Aortic smooth muscle cell (primary cell): ENCODE measurements around the gene FIBIN. TPM values are rescaled to one million over a fixed set of nuclear protein-coding genes. Genes with fewer than 3 reads are reported as not detected.

Source experiments
- total RNA-seq: library from RNA; depleted of rRNA; stranded (reverse); fragments of >200 nt; gene quantifications from 2 replicates; pipeline ENCODE4 v1.2.3, GENCODE V29; 2014

Gene FIBIN
- 22.2 and 56.8 TPM in 2 replicates for total RNA-seq

GRCh38 chr11:26993965-26994457, at the start of gene FIBIN:
Gene FIBIN (plus strand): TSS chr11:26994112. CDS start chr11:26994527, 415 bp downstream.

GRCh38 chr11:27040302-27041115, 46.6 kb downstream of the FIBIN start, which contains the start of gene BBOX1:
Gene BBOX1 (plus strand): TSS chr11:27040815. CDS start chr11:27055431, 14,616 bp downstream.

Other genes starting within 250 kb of the FIBIN start
- not detected in 2 replicates for gene BBOX1, start 46.7 kb downstream of the FIBIN start, total RNA-seq